GM18867 (cell line): ENCODE measurements around the gene MACF1.
"Not testable (repeated sequence)": the region's sequence is repeated elsewhere in the genome, so short reads cannot be mapped to it uniquely, and the experiment has no call there.

ENCODE experiments used
- ATAC-seq: cut with Tn5 transposase; IDR thresholded peaks from one replicate; pipeline ENCODE4 v1.9.1; 2021; ENCODE audit warnings: mild to moderate bottlenecking, moderate library complexity; ENCODE audit not compliant: unreplicated experiment

Gene MACF1

GRCh38 chr1:39446986-39447567 lies 242.6 kb downstream of the MACF1 start:
- ATAC-seq, result no peak

DNA sequence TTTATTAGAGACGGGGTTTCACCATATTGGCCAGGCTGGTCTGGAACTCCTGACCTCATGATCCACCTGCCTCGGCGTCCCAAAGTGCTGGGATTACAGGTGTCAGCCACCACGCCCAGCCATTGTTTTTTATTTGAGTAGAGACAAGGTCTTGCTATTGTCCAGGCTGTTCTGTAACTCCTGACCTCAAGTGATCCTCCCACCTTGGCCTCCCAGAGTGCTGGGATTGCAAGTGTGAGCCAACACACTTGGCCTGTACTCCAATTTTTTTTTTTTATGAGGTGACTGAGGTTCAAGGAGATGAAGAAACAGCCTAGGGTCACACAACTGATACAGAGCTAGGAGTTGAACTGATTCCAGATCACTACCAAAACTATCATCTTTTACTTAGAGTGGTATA lies 245.5 kb downstream of the MACF1 start:
- not testable (repeated sequence) for ATAC-seq

GRCh38 chr1:39450956-39451606 lies 246.6 kb downstream of the MACF1 start:
- ATAC-seq, result no peak

- no peak for ATAC-seq
These were observed 247.6 kb downstream of the MACF1 start for GRCh38 chr1:39452081-39452480.

DNA sequence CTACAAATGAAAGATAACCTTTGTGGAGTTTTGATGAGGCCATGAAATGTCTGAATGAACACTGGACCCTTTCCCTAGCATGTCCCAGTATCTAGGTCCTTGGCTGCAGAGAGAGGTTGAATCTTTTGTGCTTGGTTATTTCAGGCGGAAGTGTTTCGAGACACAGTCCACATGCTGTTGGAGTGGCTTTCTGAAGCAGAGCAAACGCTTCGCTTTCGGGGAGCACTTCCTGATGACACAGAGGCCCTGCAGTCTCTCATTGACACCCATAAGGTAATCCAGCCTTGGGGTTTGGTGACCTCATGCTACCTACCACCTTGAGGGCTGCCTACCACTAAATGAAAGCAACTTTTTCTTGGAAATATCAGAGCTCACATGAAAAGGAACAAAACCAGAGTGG lies 248.0 kb downstream of the MACF1 start:
- no peak for ATAC-seq

DNA sequence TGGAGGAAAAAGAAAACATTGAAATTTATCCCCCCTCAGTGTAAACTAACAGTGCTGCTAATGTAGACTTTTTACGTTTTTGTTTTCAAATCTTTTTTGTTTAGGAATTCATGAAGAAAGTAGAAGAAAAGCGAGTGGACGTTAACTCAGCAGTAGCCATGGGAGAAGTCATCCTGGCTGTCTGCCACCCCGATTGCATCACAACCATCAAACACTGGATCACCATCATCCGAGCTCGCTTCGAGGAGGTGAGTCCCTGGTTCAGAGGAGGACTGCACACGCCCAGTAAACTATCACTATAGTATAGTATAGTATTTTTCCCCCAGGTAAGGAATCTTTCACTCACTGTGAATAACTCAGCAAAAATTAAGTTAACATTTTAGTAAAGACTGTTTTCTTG lies 249.1 kb downstream of the MACF1 start:
- ATAC-seq, result no peak

GRCh38 chr1:39458991-39459390 lies 254.5 kb downstream of the MACF1 start:
- ATAC-seq, result no peak

GRCh38 chr1:39462074-39462473 lies 257.6 kb downstream of the MACF1 start:
- ATAC-seq, result no peak

DNA sequence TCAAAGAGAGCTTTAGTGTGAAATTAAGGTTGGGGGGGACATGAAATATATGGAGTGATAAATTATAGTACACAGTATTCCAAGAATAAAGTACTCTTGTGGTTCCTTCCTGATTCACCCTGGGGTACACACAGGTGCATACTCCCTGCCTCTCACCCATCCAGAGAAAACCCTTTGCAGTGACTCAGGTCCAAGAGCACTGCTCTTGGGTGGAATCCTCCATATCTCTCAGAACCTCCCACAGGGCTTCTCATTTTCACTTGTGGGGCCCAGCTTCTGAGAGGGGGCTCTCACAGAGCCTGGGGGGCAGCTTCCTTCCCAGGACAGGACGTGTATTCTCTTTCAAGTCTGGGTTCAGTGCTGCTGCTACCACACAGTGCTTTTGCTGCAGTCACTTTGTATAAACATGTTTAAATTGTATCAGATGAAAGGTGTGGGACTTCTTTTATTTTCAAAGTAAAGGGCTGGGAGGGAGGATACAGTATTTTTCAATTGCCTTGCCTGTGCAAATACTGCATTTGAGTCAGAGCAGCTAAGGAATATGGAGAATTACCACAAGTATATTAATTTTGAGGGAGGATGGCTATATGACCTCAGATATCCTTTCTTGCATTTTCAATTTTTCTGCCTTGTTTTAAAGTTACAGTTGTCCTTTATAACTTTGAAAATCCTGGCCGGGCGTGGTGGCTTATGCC lies 262.1 kb downstream of the MACF1 start:
- no peak for ATAC-seq

- ATAC-seq, result not testable (repeated sequence)
These were observed 262.7 kb downstream of the MACF1 start for GRCh38 chr1:39467108-39467720.

DNA sequence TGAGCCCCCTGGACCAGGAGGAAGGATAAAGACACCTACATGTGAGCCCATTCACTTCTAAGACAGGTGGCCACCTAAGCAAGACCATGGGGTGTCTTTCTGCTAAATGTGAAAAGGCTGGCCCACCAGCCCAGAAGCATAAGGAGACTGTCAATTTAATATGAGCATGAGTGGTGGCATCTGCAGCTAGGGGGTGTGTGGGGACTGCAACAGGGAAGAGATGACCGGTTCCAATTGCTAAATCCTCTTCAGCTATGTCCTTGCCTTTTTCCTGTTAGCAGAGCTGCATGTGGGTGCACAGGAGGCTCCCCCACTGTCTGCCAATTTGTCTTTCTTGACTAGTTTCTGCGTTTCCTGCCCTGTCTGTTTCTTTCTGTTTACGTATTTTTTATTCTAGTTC lies 264.7 kb downstream of the MACF1 start:
- no peak for ATAC-seq

- no peak for ATAC-seq
These were observed 265.5 kb downstream of the MACF1 start for GRCh38 chr1:39470040-39470439.

DNA sequence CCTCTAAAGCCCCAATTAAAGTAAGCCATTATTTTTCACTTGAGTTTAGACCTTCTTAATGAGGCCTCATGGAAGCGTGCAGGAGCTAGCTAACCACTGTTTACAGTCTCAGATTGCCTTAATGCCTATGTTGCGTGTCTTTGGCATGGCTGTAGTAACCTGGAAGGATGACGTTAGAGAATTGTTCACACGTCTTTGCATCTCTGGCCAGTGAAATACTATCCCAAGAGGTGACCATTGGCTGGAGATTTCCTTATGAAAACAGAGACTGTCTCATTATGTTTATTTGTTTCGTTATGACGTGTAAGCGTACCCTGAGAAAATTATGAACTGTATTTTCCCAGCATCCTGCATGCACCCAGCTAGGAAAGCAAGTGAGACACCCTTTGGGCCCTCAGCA lies 268.3 kb downstream of the MACF1 start:
- no peak for ATAC-seq

DNA sequence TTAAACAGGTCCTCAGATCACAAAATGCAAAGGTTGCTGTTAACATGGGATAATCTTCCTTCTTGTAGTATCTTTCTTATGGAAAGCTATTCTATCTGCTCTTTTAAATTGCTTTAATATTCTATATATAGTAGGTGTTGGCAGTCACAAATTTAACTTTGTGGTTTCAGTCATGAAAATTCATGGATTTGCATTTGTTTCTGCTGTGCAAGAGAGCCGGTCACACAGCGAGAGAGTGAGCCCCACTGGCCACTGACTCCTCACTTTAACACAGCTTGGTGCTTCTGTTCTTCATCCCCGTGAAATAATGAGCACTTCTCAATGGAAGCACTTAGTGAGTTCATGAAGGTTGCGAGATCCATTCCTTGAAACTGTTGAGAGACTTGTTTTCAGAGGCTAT lies 268.8 kb downstream of the MACF1 start:
- no peak for ATAC-seq

DNA sequence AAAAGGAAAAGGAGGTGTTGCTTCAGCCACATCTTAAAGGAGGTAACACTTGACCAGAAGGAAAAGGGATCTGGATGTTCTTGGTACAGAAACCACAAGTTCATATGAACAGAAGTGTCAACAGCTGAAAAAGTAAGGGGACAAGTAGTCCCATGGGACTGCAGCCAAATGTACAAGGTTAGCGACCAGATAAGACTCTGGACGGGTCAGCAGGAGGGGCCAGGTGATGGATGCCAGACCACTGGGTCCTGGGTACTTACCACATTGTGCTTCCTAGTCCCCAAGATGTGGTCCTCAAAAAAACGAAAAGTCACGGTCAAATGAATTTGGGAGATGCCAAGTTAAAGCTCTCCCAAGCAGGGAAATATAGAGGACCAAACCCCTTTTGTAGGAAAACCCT lies 270.3 kb downstream of the MACF1 start:
- ATAC-seq, result no peak

GRCh38 chr1:39475551-39475950 lies 271.1 kb downstream of the MACF1 start:
- ATAC-seq, result not testable (repeated sequence)

- ATAC-seq, result no peak
These were observed 273.8 kb downstream of the MACF1 start for GRCh38 chr1:39478126-39478915.

- no peak for ATAC-seq
These were observed 276.8 kb downstream of the MACF1 start for GRCh38 chr1:39481289-39481688.

DNA sequence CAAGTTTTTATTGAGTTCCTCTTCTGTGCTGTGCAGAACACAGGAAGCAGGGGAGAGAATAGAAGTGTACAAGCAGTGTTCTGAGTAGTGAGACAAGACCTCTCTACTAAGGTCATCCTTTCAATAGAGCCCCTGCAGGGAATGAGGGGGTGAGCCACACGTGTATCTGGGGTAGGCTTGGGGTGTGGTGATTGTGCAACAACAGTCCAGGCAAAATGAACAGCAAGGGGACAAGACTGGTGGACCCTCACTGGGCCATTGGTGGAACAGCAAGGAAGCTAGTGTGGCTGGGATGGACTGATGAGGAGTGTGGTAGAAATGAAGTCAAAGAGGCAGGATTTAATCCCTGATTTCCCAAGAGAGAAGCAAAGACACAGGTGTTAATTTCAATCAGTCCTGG lies 278.8 kb downstream of the MACF1 start:
- no peak for ATAC-seq

DNA sequence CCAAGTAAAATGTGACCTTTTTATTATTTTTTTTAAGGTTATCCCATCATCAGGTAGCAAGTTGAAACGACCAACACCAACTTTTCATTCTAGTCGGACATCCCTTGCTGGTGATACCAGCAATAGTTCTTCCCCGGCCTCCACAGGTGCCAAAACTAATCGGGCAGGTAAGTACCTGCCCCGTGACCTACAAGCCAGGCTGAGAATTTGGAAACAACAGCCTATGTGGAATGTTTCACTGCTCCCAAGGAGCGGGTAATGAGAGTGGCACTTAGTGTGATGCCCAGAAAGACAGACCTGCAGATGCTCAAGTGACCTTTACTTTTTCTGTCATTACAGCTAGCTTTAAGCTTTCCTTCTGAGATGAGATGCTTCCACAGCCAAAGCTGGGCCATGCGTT lies 280.1 kb downstream of the MACF1 start:
- no peak for ATAC-seq
